Activated gamma-delta T cell treated with anti-CD3 and anti-CD28 coated beads, Interleukin-2, amount 50 U/mL, for 16 hours (primary cell): ENCODE results near the gene NGEF.

ENCODE experiments used
- DNase-seq: peaks from one replicate; pipeline ENCODE4 v3.0.0-alpha.2; 2020; ENCODE audit warnings: low read depth

The NGEF gene

GRCh38 chr2:232898592-232899543 is 114.2 kb downstream of the NGEF start:
- DNase-seq, result no peak

- DNase-seq, result no peak
Observed at GRCh38 chr2:232897598-232898408, 115.3 kb downstream of the NGEF start.

GRCh38 chr2:232896720-232897597 is 116.1 kb downstream of the NGEF start:
- no peak for DNase-seq

- DNase-seq, result no peak
Observed at GRCh38 chr2:232896111-232896510, 116.9 kb downstream of the NGEF start.

- DNase-seq, result no peak
Observed at GRCh38 chr2:232894746-232895145, 118.3 kb downstream of the NGEF start.

- no peak for DNase-seq
Observed at GRCh38 chr2:232894251-232894650, 118.8 kb downstream of the NGEF start.

GRCh38 chr2:232893834-232894233 is 119.2 kb downstream of the NGEF start:
- DNase-seq, result no peak

GRCh38 chr2:232892843-232893242 is 120.2 kb downstream of the NGEF start:
- no peak for DNase-seq

GRCh38 chr2:232892221-232892620 is 120.8 kb downstream of the NGEF start:
- DNase-seq, result no peak

GRCh38 chr2:232891621-232892071 is 121.4 kb downstream of the NGEF start:
- DNase-seq, result no peak

GRCh38 chr2:232890896-232891601 is 122.0 kb downstream of the NGEF start:
- no peak for DNase-seq

GRCh38 chr2:232890536-232890895 is 122.5 kb downstream of the NGEF start:
- no peak for DNase-seq

GRCh38 chr2:232889876-232890401 is 123.1 kb downstream of the NGEF start:
- DNase-seq, result no peak

- no peak for DNase-seq
Observed at GRCh38 chr2:232888839-232889529, 124.1 kb downstream of the NGEF start.

- no peak for DNase-seq
Observed at GRCh38 chr2:232888099-232888836, 124.8 kb downstream of the NGEF start.

- no peak for DNase-seq
Observed at GRCh38 chr2:232887171-232887850, 125.7 kb downstream of the NGEF start.

- DNase-seq, result no peak
Observed at GRCh38 chr2:232886632-232887031, 126.4 kb downstream of the NGEF start.

- no peak for DNase-seq
Observed at GRCh38 chr2:232886176-232886575, 126.9 kb downstream of the NGEF start.
